Testis (tissue), 2 donors: ENCODE data around the gene SLC6A6.

ENCODE experiments used
- POLR2A ChIP-seq: fragments of 450-650 bp; IDR thresholded peaks from one replicate; pipeline ENCODE4 v1.6.1; 2017; ENCODE audit warnings: antibody characterized with exemption, mild to moderate bottlenecking, moderate library complexity
- TF ChIP-seq, protein P1 (sequence below), 3 experiments: fragments of 450-650 bp in 2 of 3; fragments of 200-600 bp in 1 of 3; sonication (generic) in 1 of 3; IDR thresholded peaks; one replicate each; pipeline ENCODE4 v1.5.1; 2016 to 2019; ENCODE audit warnings: antibody characterized with exemption in 3 of 3, mild to moderate bottlenecking in 2 of 3, moderate library complexity in 1 of 3

GRCh38 chr3:14507757-14508504 is 105.5 kb downstream of the SLC6A6 start:
- TF ChIP-seq, protein P1, sequence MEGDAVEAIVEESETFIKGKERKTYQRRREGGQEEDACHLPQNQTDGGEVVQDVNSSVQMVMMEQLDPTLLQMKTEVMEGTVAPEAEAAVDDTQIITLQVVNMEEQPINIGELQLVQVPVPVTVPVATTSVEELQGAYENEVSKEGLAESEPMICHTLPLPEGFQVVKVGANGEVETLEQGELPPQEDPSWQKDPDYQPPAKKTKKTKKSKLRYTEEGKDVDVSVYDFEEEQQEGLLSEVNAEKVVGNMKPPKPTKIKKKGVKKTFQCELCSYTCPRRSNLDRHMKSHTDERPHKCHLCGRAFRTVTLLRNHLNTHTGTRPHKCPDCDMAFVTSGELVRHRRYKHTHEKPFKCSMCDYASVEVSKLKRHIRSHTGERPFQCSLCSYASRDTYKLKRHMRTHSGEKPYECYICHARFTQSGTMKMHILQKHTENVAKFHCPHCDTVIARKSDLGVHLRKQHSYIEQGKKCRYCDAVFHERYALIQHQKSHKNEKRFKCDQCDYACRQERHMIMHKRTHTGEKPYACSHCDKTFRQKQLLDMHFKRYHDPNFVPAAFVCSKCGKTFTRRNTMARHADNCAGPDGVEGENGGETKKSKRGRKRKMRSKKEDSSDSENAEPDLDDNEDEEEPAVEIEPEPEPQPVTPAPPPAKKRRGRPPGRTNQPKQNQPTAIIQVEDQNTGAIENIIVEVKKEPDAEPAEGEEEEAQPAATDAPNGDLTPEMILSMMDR (IDR thresholded peaks at IDR 0.05) = no peak
- TF ChIP-seq POLR2A = no peak
